ENCODE results near the gene DDX39A.
"Not testable (repeated sequence)": the region's sequence is repeated elsewhere in the genome, so short reads cannot be mapped to it uniquely, and the experiment has no call there.

DDX39A gene

DNA sequence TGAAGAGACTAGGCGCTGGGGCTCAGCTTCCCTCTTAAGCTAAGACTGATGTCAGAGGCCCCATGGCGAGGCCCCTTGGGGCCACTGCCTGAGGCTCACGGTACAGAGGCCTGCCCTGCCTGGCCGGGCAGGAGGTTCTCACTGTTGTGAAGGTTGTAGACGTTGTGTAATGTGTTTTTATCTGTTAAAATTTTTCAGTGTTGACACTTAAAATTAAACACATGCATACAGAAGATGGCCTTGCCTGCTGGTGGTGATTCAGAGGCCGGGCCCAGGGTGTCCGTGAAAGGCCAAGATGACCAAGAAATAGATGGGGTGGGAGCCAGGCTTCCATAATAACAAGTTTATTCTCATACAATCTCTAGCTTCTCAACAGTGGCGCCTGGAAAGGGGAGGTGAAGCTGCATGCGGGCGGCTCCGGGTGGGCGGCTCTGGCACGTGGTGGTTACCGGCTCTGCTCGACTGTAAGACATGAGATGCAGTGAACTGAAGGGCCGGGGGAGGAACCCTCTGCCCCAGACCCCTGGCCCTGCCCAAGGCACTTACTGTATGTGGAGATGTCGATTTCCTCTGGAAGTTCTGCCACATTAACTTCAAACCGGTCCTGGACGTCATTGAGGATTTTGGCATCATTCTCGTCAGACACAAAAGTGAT lies 10.5 kb downstream of the DDX39A start:
- DNase-seq (ENCODE audit: low read depth, low spot score): no peak

GRCh38 chr19:14407605-14408484 lies 11.3 kb downstream of the DDX39A start:
- DNase-seq (ENCODE audit: low read depth, low spot score): no peak

DNA sequence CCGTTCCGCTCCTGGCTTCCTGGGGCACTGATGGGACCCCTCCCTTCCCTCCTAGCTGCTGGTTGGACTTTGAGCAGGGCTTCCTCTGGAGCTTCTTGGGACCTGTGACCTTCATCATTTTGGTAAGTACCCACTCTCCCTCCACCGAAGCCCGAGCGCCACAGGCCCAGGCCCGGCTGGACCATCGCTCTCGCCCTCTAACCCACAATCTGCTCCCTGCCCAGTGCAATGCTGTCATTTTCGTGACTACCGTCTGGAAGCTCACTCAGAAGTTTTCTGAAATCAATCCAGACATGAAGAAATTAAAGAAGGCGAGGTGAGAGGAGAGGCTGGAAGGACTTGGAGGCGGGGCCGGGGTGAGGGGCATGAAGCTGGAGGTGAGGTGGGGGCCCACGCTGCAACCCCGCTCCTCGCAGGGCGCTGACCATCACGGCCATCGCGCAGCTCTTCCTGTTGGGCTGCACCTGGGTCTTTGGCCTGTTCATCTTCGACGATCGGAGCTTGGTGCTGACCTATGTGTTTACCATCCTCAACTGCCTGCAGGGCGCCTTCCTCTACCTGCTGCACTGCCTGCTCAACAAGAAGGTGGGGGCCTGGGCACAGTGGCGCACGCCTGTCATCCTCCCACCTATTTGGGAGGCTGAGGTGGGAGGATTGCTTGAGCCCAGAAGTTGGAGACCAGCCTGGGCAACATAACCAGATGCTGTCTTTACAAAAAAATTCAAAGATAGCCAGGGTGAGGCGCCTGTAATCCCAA lies 12.3 kb downstream of the DDX39A start:
- DNase-seq (ENCODE audit: low read depth, low spot score): no peak

DNA sequence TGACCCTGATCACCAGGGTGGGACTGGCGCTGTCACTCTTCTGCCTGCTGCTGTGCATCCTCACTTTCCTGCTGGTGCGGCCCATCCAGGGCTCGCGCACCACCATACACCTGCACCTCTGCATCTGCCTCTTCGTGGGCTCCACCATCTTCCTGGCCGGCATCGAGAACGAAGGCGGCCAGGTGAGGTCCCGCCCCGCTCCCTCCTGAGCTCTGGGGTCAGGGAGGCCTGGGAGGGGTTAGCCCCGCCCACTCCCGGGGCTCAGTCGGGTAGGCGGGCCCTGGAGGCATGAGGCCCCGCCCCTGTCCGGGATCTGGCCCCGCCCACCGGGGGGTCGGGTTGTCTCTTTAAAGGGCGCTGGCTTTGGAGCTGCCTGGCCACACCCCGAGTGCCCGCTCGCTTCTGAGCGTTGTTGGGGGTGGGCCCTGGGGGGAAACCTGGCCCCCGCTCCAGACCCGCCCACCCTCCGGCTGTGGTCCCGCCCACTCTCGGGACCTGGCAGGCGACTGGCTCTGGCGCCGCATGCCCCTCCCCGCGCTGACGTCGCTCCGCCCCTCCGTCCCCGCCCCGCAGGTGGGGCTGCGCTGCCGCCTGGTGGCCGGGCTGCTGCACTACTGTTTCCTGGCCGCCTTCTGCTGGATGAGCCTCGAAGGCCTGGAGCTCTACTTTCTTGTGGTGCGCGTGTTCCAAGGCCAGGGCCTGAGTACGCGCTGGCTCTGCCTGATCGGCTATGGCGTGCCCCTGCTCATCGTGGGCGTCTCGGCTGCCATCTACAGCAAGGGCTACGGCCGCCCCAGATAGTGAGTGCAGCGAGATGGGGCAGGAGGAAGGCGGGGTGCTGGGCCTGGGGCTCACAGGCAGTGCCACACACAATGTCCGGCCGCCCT lies 13.1 kb downstream of the DDX39A start:
- DNase-seq (ENCODE audit: low read depth, low spot score): peak; percentile 85

DNA sequence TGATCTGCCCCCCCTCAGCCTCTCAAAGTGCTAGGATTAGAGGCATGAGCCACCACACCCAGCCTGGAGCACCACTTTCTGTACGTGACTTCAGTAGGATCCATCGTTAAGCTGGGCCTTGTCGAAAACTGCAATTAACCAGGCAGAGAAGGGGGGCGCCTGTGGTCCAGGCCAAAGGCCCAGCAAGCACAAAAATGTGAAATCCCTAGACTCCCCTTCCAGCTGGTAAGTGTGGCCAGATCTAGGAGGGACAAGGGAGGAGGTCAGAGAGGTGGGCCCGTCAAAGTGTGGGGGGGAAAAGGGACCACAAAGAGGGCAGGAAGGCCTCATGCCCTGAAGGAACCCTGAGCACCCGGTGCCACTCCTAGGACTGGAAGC lies 13.8 kb downstream of the DDX39A start:
- no peak for DNase-seq (ENCODE audit: low read depth, low spot score)

GRCh38 chr19:14404312-14404711 lies 14.8 kb downstream of the DDX39A start:
- no peak for DNase-seq (ENCODE audit: low read depth, low spot score)

DNA sequence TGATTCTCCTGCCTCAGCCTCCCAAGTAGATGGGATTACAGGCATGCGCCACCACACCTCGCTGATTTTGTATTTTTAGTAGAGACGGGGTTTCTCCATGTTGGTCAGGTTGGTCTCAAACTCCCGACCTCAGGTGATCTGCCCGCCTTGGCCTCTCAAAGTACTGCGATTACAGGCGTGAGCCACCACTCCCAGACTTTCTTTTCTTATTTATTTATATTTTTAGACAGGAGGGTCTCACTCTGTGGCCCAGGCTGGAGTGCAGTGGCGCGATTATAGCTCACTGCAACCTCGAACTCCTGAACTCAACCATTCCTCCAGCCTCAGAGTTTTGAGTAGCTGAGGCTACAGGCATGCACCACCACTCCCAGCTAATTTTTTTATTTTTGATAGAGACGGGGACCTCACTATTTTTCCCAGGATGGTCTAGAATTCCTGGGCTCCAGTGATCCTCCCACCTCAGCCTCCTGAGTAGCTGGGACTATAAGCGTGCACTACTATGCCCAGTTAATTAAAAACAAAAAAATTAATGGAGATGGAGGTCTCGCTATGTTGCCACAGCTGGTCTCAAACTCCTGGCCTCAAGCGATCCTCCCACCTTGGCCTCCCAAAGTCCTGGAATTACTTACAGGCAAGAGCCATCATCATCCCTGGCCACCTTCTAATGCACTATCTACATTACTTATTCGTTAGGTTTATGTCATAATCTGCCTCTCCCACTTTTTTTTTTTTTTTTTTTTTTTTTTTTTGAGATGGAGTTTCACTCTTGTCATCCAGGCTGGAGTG lies 15.8 kb downstream of the DDX39A start:
- not testable (repeated sequence) for DNase-seq (ENCODE audit: low read depth, low spot score)

DNA sequence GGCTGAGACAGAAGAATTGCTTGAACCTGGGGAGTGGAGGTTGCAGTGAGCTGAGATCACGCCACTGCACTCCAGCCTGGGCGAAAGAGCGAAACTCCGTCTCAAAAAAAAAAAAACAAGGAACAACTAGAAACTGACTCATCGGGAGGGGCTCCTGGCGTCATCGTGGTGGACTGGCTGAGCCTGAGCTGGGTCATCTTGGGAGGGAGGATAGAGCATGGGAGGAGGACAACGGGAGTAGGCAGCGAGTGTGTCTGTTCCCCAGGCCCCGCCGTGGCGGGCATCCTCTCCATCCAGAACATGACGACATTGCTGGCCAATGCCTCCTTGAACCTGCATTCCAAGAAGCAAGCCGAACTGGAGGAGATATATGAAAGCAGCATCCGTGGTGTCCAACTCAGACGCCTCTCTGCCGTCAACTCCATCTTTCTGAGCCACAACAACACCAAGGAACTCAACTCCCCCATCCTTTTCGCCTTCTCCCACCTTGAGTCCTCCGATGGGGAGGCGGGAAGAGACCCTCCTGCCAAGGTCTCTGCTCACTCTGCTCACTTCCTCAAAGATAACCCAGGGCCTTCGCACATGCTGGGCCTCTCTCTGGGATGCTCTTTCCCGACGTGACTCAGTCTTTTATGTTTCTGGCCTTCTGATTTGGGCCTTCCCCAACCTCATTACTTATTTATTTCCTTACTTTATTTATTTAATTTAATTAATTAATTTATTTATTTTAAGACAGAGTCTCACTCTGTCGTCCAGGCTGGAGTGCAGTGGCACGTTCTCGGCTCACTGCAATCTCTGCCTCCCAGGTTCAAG lies 16.6 kb downstream of the DDX39A start:
- DNase-seq (ENCODE audit: low read depth, low spot score): no peak

GRCh38 chr19:14401468-14402195 lies 17.5 kb downstream of the DDX39A start:
- no peak for DNase-seq (ENCODE audit: low read depth, low spot score)

GRCh38 chr19:14400951-14401431 lies 18.1 kb downstream of the DDX39A start:
- DNase-seq (ENCODE audit: low read depth, low spot score): no peak

- DNase-seq (ENCODE audit: low read depth, low spot score): not testable (repeated sequence)
Observed at GRCh38 chr19:14397168-14397567, 22.0 kb downstream of the DDX39A start.

GRCh38 chr19:14396730-14397129 lies 22.4 kb downstream of the DDX39A start:
- not testable (repeated sequence) for DNase-seq (ENCODE audit: low read depth, low spot score)

GRCh38 chr19:14395710-14396336 lies 23.3 kb downstream of the DDX39A start:
- DNase-seq (ENCODE audit: low read depth, low spot score): no peak

GRCh38 chr19:14395262-14395661 lies 23.9 kb downstream of the DDX39A start:
- no peak for DNase-seq (ENCODE audit: low read depth, low spot score)

DNA sequence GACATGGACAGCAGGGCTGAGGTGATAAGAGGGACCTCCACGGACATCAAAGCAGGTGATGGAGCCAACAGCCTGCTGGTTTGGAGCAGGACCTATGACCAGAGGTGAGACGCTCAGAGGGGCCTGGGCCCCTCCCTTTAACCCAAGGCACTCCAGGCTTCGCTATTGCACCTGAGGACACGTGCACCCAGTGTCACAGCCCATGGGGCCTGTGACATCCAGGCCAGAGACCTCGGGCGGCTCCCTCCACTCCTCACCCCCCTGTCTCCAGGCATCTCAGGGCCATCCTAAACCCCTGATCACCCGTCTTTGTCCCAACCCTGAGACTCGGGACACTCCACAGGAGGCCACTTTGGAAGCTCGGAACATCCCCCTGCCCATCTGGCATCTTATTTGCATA lies 25.0 kb downstream of the DDX39A start:
- no peak for DNase-seq (ENCODE audit: low read depth, low spot score)

DNA sequence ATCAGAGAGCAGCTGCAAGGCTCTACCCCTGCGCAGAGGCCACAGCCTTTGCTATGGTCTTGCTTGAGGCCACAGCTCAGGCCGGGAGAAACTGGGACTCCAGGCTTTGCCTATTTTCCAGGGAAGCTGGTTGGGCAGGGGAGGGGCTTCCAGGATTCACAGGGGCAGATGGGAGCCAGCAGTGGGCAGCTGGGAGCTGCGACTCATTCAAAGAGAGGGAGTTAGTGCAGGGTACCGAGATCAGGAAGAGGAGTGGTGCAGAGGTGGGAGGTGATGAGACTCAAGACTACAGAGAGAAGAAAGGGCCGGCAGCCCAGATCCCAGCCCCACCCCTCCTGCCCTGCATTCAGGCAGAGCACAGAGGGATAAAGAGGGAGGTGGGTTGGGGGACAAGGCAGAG lies 25.8 kb downstream of the DDX39A start:
- no peak for DNase-seq (ENCODE audit: low read depth, low spot score)

GRCh38 chr19:14391156-14391821 lies 27.9 kb downstream of the DDX39A start:
- DNase-seq (ENCODE audit: low read depth, low spot score): no peak

GRCh38 chr19:14390548-14390947 lies 28.6 kb downstream of the DDX39A start:
- no peak for DNase-seq (ENCODE audit: low read depth, low spot score)
